IMR-90 (cell line): ENCODE results near the gene TENM4. TPM values are rescaled to one million over a fixed set of nuclear protein-coding genes. Genes with fewer than 3 reads are reported as not detected.

ENCODE experiments used
- ATAC-seq: fragments of 200-7000 bp; cut with Tn5 transposase; 2 replicates; pipeline ENCODE4 v1.9.1; 2020; ENCODE audit warnings: low read depth, mild to moderate bottlenecking, moderate library complexity
- BruUV-seq: library from RNA; stranded (reverse); fragments of 400-500 nt; replicated peaks from 2 replicates; lab custom pipeline; 2021; lab: Mats Ljungman, UMichigan
- CTCF ChIA-PET: fragments of 300-600 bp; formaldehyde crosslinking; extraction: SDS; loops from one replicate; lab custom pipeline; 2021; ENCODE audit warnings: antibody characterized with exemption; lab: Yijun Ruan, JAX
- POLR2A ChIA-PET: fragments of 300-600 bp; sonication (Branson Sonifier 250); formaldehyde crosslinking; loops from one replicate; lab custom pipeline; 2022; ENCODE audit warnings: antibody characterized with exemption; ENCODE audit not compliant: unreplicated experiment; lab: Charles Lee
- DNase-seq: peaks from one replicate; pipeline ENCODE4 v3.0.0; 2013
- H2AFZ ChIP-seq: replicated peaks from 2 replicates; pipeline ENCODE3; 2013; ENCODE audit warnings: low read length, mild to moderate bottlenecking; ENCODE audit not compliant: poor library complexity
- H2AK5ac ChIP-seq: 2 replicates; pipeline ENCODE4 v1.6.1; 2013; ENCODE audit warnings: low read depth, low read length, inconsistent platforms
- H2AK9ac ChIP-seq: replicated peaks from 2 replicates; pipeline ENCODE3; 2013; ENCODE audit warnings: mild to moderate bottlenecking, low read depth, low read length, moderate library complexity; ENCODE audit not compliant: poor library complexity
- H2BK120ac ChIP-seq: 2 replicates; pipeline ENCODE4 v1.6.1; 2013; ENCODE audit warnings: low read depth, low read length, inconsistent platforms
- H2BK15ac ChIP-seq: 3 replicates; pipeline ENCODE4 v1.6.1; 2013; ENCODE audit warnings: low read depth, low read length, inconsistent platforms
- H2BK20ac ChIP-seq: 2 replicates; pipeline ENCODE4 v1.6.1; 2013; ENCODE audit warnings: low read depth, mild to moderate bottlenecking, inconsistent platforms, low read length, moderate library complexity
- H2BK5ac ChIP-seq: 2 replicates; pipeline ENCODE4 v1.6.1; 2013; ENCODE audit warnings: mild to moderate bottlenecking, low read depth, low read length, inconsistent platforms; ENCODE audit not compliant: poor library complexity, severe bottlenecking
- H3K14ac ChIP-seq: replicated peaks from 2 replicates; pipeline ENCODE4 v1.6.1; 2013; ENCODE audit warnings: low read depth, low read length, inconsistent platforms
- H3K18ac ChIP-seq: 2 replicates; pipeline ENCODE4 v1.6.1; 2013; ENCODE audit warnings: low read depth, low read length, control low read depth
- H3K23ac ChIP-seq: 2 replicates; pipeline ENCODE4 v1.6.1; 2013; ENCODE audit warnings: low read depth, low read length, inconsistent platforms
- H3K27ac ChIP-seq: 2 replicates; pipeline ENCODE4 v1.5.1; 2013; ENCODE audit warnings: mild to moderate bottlenecking, control low read depth, low read length; ENCODE audit not compliant: insufficient read depth
- H3K27me3 ChIP-seq: 2 replicates; pipeline ENCODE4 v1.6.1; 2013; ENCODE audit warnings: low read length; ENCODE audit not compliant: control insufficient read depth, insufficient read depth
- H3K36me3 ChIP-seq: 2 replicates; pipeline ENCODE4 v1.6.1; 2013; ENCODE audit warnings: low read length, mixed read lengths; ENCODE audit not compliant: control insufficient read depth, insufficient read depth
- H3K4ac ChIP-seq: 2 replicates; pipeline ENCODE4 v1.6.1; 2013; ENCODE audit warnings: low read depth, low read length, inconsistent platforms
- H3K4me1 ChIP-seq: 2 replicates; pipeline ENCODE4 v1.6.1; 2013; ENCODE audit warnings: low read length, mixed read lengths; ENCODE audit not compliant: control insufficient read depth, insufficient read depth
- H3K4me2 ChIP-seq: 2 replicates; pipeline ENCODE4 v1.6.1; 2013; ENCODE audit warnings: low read depth, mild to moderate bottlenecking, control low read depth, low read length, moderate library complexity
- H3K4me3 ChIP-seq: 2 replicates; pipeline ENCODE4 v1.5.1; 2013; ENCODE audit warnings: low read depth, mild to moderate bottlenecking, control low read depth, low read length, moderate library complexity; ENCODE audit not compliant: insufficient read depth
- H3K56ac ChIP-seq: 2 replicates; pipeline ENCODE4 v1.6.1; 2013; ENCODE audit warnings: low read length, inconsistent platforms; ENCODE audit not compliant: insufficient read depth; ENCODE audit errors: extremely low read depth
- H3K79me1 ChIP-seq, 2 experiments: 2 replicates each; pipeline ENCODE4 v1.6.1; 2013; ENCODE audit warnings: low read length in 2 of 2, inconsistent platforms in 1 of 2, low read depth in 1 of 2
- H3K9ac ChIP-seq: 2 replicates; pipeline ENCODE4 v1.6.1; 2013; ENCODE audit warnings: low read depth, low read length, control low read depth
- H3K9me1 ChIP-seq: 2 replicates; pipeline ENCODE4 v1.6.1; 2013; ENCODE audit warnings: low read length, inconsistent platforms; ENCODE audit not compliant: insufficient read depth
- H3K9me3 ChIP-seq: 2 replicates; pipeline ENCODE4 v1.6.1; 2013; ENCODE audit warnings: low read length; ENCODE audit not compliant: control insufficient read depth, insufficient read depth
- H4K20me1 ChIP-seq: 2 replicates; pipeline ENCODE4 v1.6.1; 2013; ENCODE audit warnings: low read length, inconsistent platforms; ENCODE audit not compliant: insufficient read depth
- H4K5ac ChIP-seq: 2 replicates; pipeline ENCODE4 v1.6.1; 2013; ENCODE audit warnings: mild to moderate bottlenecking, low read depth, low read length, control low read depth
- H4K8ac ChIP-seq, 2 experiments: 2 replicates each; pipeline ENCODE4 v1.6.1; 2013; ENCODE audit warnings: low read depth in 2 of 2, low read length in 2 of 2, control low read depth in 1 of 2, inconsistent platforms in 1 of 2
- H4K91ac ChIP-seq: 2 replicates; pipeline ENCODE4 v1.6.1; 2013; ENCODE audit warnings: low read depth, low read length, inconsistent platforms; ENCODE audit not compliant: insufficient read depth
- BHLHE40 ChIP-seq: fragments of 150-350 bp; IDR thresholded peaks from 2 replicates; pipeline ENCODE4 v1.6.1; 2016; ENCODE audit warnings: mild to moderate bottlenecking, low read depth, low read length
- CEBPB ChIP-seq: IDR thresholded peaks from 2 replicates; pipeline ENCODE4 v1.6.1; 2012; ENCODE audit warnings: low read depth, low read length, improper control_type of control experiment
- ELK1 ChIP-seq: fragments of 150-350 bp; IDR thresholded peaks from 2 replicates; pipeline ENCODE4 v1.6.1; 2016; ENCODE audit warnings: low read depth, mild to moderate bottlenecking, low read length, moderate library complexity, borderline replicate concordance
- MAZ ChIP-seq: IDR thresholded peaks from 2 replicates; pipeline ENCODE4 v1.6.1; 2012; ENCODE audit warnings: low read depth, mild to moderate bottlenecking, low read length, improper control_type of control experiment, moderate library complexity, borderline replicate concordance
- RAD21 ChIP-seq: IDR thresholded peaks from 2 replicates; pipeline ENCODE4 v1.6.1; 2012; ENCODE audit warnings: low read length, improper control_type of control experiment
- RCOR1 ChIP-seq: IDR thresholded peaks from 2 replicates; pipeline ENCODE4 v1.6.1; 2012; ENCODE audit warnings: mild to moderate bottlenecking, low read length, improper control_type of control experiment; ENCODE audit not compliant: insufficient replicate concordance
- RFX5 ChIP-seq: IDR thresholded peaks from 2 replicates; pipeline ENCODE4 v1.8.0; 2012; ENCODE audit warnings: low read depth, mild to moderate bottlenecking, low read length, moderate library complexity
- WGBS, 2 experiments: methylation state at CpG; one replicate each; pipeline versions ENCODE4 v1.1.5 to v1.1.7; 2013; ENCODE audit warnings: missing lambda C conversion rate in 2 of 2; ENCODE audit not compliant: insufficient read length in 1 of 2; ENCODE audit errors: extremely low coverage in 2 of 2; 5-methylcytosine and 5-hydroxymethylcytosine counted together
- dilution Hi-C: fragments of 300-500 bp; cut with HindIII; formaldehyde crosslinking; loops from one replicate; pipeline ENCODE4 v1.14.3; 2018; ENCODE audit warnings: low sequenced_read_pairs; ENCODE audit not compliant: unreplicated experiment
- in situ Hi-C: fragments of 300-500 bp; cut with MboI; formaldehyde crosslinking; loops from 3 replicates; pipeline ENCODE4 v1.14.3; 2019; ENCODE audit warnings: low sequenced_read_pairs, inconsistent platforms, mixed read lengths
- intact Hi-C: fragments of 100-400 bp; cut with micrococcal nuclease; formaldehyde crosslinking; loops from 2 replicates; pipeline ENCODE4 v1.10.0; 2022
- polyA plus RNA-seq, 3 experiments: library from polyadenylated mRNA; depleted of rRNA; stranded (reverse); fragments of >200 nt; gene quantifications; 2 replicates each; pipeline ENCODE4 v1.2.3, GENCODE V29; 2012; ENCODE audit warnings: low replicate concordance in 1 of 3
- total RNA-seq: library from RNA; depleted of rRNA; stranded (reverse); fragments of >200 nt; gene quantifications from 2 replicates; pipeline ENCODE4 v1.2.3, GENCODE V29; 2012

Gene TENM4
- total and polyA plus RNA-seq, 2 of the 4 experiments (the other 2 are of a cell fraction), result 7.4 to 9.0 TPM

GRCh38 chr11:79168530-79169110 lies 272.2 kb downstream of the TENM4 start:
- no peak overlapping the region for H3K23ac ChIP-seq
- no peak overlapping the region for H4K91ac ChIP-seq
- no peak overlapping the region for H3K4me3 ChIP-seq
- H4K20me1 ChIP-seq, result no peaks in the 10 kb centered on the region
- ChIA-PET POLR2A (no interaction called here), CTCF (no interaction called here)
- H3K9me1 ChIP-seq, result no peaks in the 10 kb centered on the region
- DNase-seq (no peak), ATAC-seq (no peak)
- no peak overlapping the region for H3K14ac ChIP-seq
- no peak overlapping the region for H3K4me2 ChIP-seq
- no peak overlapping the region for H3K9ac ChIP-seq
- no CpG with 5 or more reads among the region's 3 CpGs for WGBS, 2 experiments
- no peaks in the 10 kb centered on the region for H3K36me3 ChIP-seq
- peaks cover 3% of the 10 kb centered on the region; the same call in 1 of the 2 replicates for H3K4me1 ChIP-seq
- no peak overlapping the region for H3K56ac ChIP-seq
- no peaks in the 10 kb centered on the region for H3K27me3 ChIP-seq
- H2AK5ac ChIP-seq, result no peak overlapping the region
- no peak overlapping the region for H4K8ac ChIP-seq
- no TSS peak for BruUV-seq
- H3K9me3 ChIP-seq, result no peaks in the 10 kb centered on the region
- H2BK15ac ChIP-seq, result no peak overlapping the region
- no peak overlapping the region for H2BK120ac ChIP-seq
- dilution Hi-C loops (no loop called here), in situ Hi-C loops (no loop called here), intact Hi-C loops (no loop called here)
- H3K27ac ChIP-seq, result no peak overlapping the region
- H2AFZ ChIP-seq, result no peak overlapping the region
- H2BK5ac ChIP-seq, result no peak overlapping the region
- no peak overlapping the region for H3K18ac ChIP-seq
- no peak overlapping the region for H3K4ac ChIP-seq
- no peak overlapping the region for H2BK20ac ChIP-seq
- TF ChIP-seq RCOR1 (no peak), ELK1 (no peak), CEBPB (no peak), MAZ (no peak), RAD21 (no peak), BHLHE40 (no peak), RFX5 (no peak)
- H2AK9ac ChIP-seq, result no peak overlapping the region
- no peaks in the 10 kb centered on the region for H3K79me1 ChIP-seq
- H4K5ac ChIP-seq, result no peak overlapping the region
